ENCODE data around the gene RPUSD1.

- TF ChIP-seq CTCF (IDR thresholded peaks at IDR 0.05) (no peak), POLR2AphosphoS5 (IDR thresholded peaks at IDR 0.05) (no peak), POLR2A (IDR thresholded peaks at IDR 0.05) (no peak), EP300 (IDR thresholded peaks at IDR 0.05; ENCODE audit: low read depth) (no peak)
These were observed 51.2 kb downstream of the RPUSD1 start for GRCh38 chr16:736936-737481.

Measured in transverse colon (tissue), 4 donors.